HepG2 (cell line): ENCODE measurements around the gene OR6K6. TPM values are rescaled to one million over a fixed set of nuclear protein-coding genes. Genes with fewer than 3 reads are reported as not detected.

ENCODE experiments used
- ATAC-seq: fragments of 200-7000 bp; cut with Tn5 transposase; 3 replicates; pipeline ENCODE4 v1.9.1; 2020; ENCODE audit warnings: mild to moderate bottlenecking, moderate library complexity
- BruUV-seq: library from RNA; stranded (reverse); fragments of 400-500 nt; replicated peaks from 2 replicates; lab custom pipeline; 2021; lab: Mats Ljungman, UMichigan
- CTCF ChIA-PET: fragments of 300-600 bp; formaldehyde crosslinking; extraction: SDS; loops from one replicate; lab custom pipeline; 2021; ENCODE audit warnings: low total read pairs, inconsistent platforms, low intra/inter-chr PET ratio; lab: Yijun Ruan, JAX
- POLR2A ChIA-PET: fragments of 350-600 bp; sonication (Branson Sonifier 250); formaldehyde crosslinking; loops from one replicate; lab custom pipeline; 2020; ENCODE audit warnings: antibody characterized with exemption, inconsistent platforms; lab: Yijun Ruan, JAX
- DNase-seq: peaks from one replicate; pipeline ENCODE4 v3.0.0-alpha.2; 2015; ENCODE audit warnings: low spot score
- FAIRE-seq: peaks from 3 replicates; lab custom pipeline; 2011; peaks lifted over from hg19 to GRCh38; lab: Jason Lieb, UNC
- H2AFZ ChIP-seq: one replicate; pipeline ENCODE4 v1.6.1; 2011; ENCODE audit warnings: low read length, inconsistent platforms
- H3K27ac ChIP-seq: fragments of 300-600 bp; 3 replicates; pipeline ENCODE4 v1.8.0; 2011; ENCODE audit warnings: mixed run types, mild to moderate bottlenecking, mixed read lengths, low read length, inconsistent platforms; ENCODE audit not compliant: insufficient read depth; ENCODE audit errors: extremely low read length
- H3K27me3 ChIP-seq, 2 experiments: fragments of 200-600 bp in 1 of 2; 2 replicates in 1 of 2; 3 replicates in 1 of 2; pipeline versions ENCODE4 v1.6.0 to v1.8.0; 2011; ENCODE audit warnings: low read length in 2 of 2, mild to moderate bottlenecking in 2 of 2, moderate library complexity in 2 of 2, inconsistent platforms in 1 of 2; ENCODE audit not compliant: insufficient read depth in 2 of 2, control insufficient read depth in 1 of 2
- H3K36me3 ChIP-seq, 2 experiments: fragments of 200-600 bp in 1 of 2; replicated peaks in 1 of 2; 2 replicates in 1 of 2; 3 replicates in 1 of 2; pipeline versions ENCODE4 v1.5.1 to v1.8.0; 2011; ENCODE audit warnings: low read length in 2 of 2, inconsistent platforms in 1 of 2; ENCODE audit not compliant: insufficient read depth in 2 of 2, control insufficient read depth in 1 of 2
- H3K4me1 ChIP-seq: 2 replicates; pipeline ENCODE4 v1.5.1; 2012; ENCODE audit warnings: low read length, inconsistent platforms; ENCODE audit not compliant: insufficient read depth
- H3K4me2 ChIP-seq: 2 replicates; pipeline ENCODE4 v1.6.0; 2011; ENCODE audit warnings: low read depth, low read length, inconsistent platforms
- H3K4me3 ChIP-seq, 3 experiments: fragments of 200-600 bp in 1 of 3; sonication (generic), shearing (Covaris generic) in 1 of 3; replicated peaks in 1 of 3; 2 replicates each; pipeline ENCODE4 v1.5.1; 2011 to 2016; ENCODE audit warnings: low read length in 3 of 3, inconsistent platforms in 2 of 3, low read depth in 2 of 3, mild to moderate bottlenecking in 2 of 3, control low read depth in 1 of 3, mixed read lengths in 1 of 3; ENCODE audit not compliant: insufficient read depth in 1 of 3
- H3K79me2 ChIP-seq: one replicate; pipeline ENCODE4 v1.6.1; 2011; ENCODE audit warnings: low read length, inconsistent platforms; ENCODE audit not compliant: insufficient read depth
- H3K9ac ChIP-seq: 2 replicates; pipeline ENCODE4 v1.6.0; 2011; ENCODE audit warnings: mild to moderate bottlenecking, low read depth, low read length, inconsistent platforms; ENCODE audit not compliant: insufficient read depth
- H3K9me3 ChIP-seq: 2 replicates; pipeline ENCODE4 v1.5.1; 2012; ENCODE audit warnings: mild to moderate bottlenecking, low read length
- H4K20me1 ChIP-seq: 2 replicates; pipeline ENCODE4 v1.6.0; 2011; ENCODE audit warnings: inconsistent platforms, mild to moderate bottlenecking, low read length, moderate library complexity; ENCODE audit not compliant: insufficient read depth
- ATF1 ChIP-seq: IDR thresholded peaks from 2 replicates; pipeline ENCODE4 v1.6.1; 2016; ENCODE audit warnings: mild to moderate bottlenecking, control low read depth
- BCL6 ChIP-seq: IDR thresholded peaks from 2 replicates; pipeline ENCODE4 v1.6.1; 2016; ENCODE audit warnings: missing genetic modification reagents, missing compliant biosample characterization
- DPF2 ChIP-seq: sonication (generic); formaldehyde crosslinking; IDR thresholded peaks from 2 replicates; pipeline ENCODE4 v1.4.0; 2020; ENCODE audit warnings: mild to moderate bottlenecking, low read depth, missing genetic modification reagents, borderline replicate concordance
- ELF1 ChIP-seq: sonication (generic); formaldehyde crosslinking; IDR thresholded peaks from 2 replicates; pipeline ENCODE4 v1.4.0; 2020; ENCODE audit warnings: missing genetic modification reagents
- NFYB ChIP-seq: sonication (generic); formaldehyde crosslinking; IDR thresholded peaks from 2 replicates; pipeline ENCODE4 v1.4.0; 2020; ENCODE audit warnings: missing genetic modification reagents
- ZNF530 ChIP-seq: sonication (generic); formaldehyde crosslinking; IDR thresholded peaks from 2 replicates; pipeline ENCODE4 v1.5.0; 2020; ENCODE audit warnings: low read depth, mild to moderate bottlenecking, missing genetic modification reagents
- ZNF570 ChIP-seq: sonication (generic); formaldehyde crosslinking; IDR thresholded peaks from 2 replicates; pipeline ENCODE4 v1.4.0; 2020; ENCODE audit warnings: mild to moderate bottlenecking, missing genetic modification reagents, borderline replicate concordance
- ZSCAN21 ChIP-seq: sonication (generic); formaldehyde crosslinking; IDR thresholded peaks from 2 replicates; pipeline ENCODE4 v1.8.0; 2022; ENCODE audit warnings: mild to moderate bottlenecking, missing genetic modification reagents, moderate library complexity, borderline replicate concordance
- WGBS: methylation state at CpG from one replicate; pipeline ENCODE4 v1.1.6; 2017; ENCODE audit warnings: low lambda C conversion rate; 5-methylcytosine and 5-hydroxymethylcytosine counted together
- in situ Hi-C: cut with HindIII; loops from 2 replicates; pipeline ENCODE4 v1.10.0; 2017; ENCODE audit warnings: low pct_unique_long_range_greater_than_20kb; ENCODE audit not compliant: extremely low pct_ligation_motif_present
- intact Hi-C: fragments of 100-400 bp; cut with micrococcal nuclease; formaldehyde crosslinking; loops from one replicate; pipeline ENCODE4 v1.10.0; 2022; ENCODE audit not compliant: unreplicated experiment
- polyA plus RNA-seq, 8 experiments: library from polyadenylated mRNA; depleted of rRNA in 3 of 8; stranded (reverse) in 7 of 8; unstranded in 1 of 8; fragments of >200 nt; fragmentation: Illumina TruSeq in 4 of 8; extraction: Trizol in 4 of 8; gene quantifications; 2 replicates each; pipeline versions ENCODE4 v1.2.1 to v1.2.3, GENCODE V29; 2011 to 2016; ENCODE audit warnings: low read depth in 4 of 8, missing spikeins in 1 of 8, mixed read lengths in 1 of 8; ENCODE audit not compliant: insufficient read depth in 1 of 8
- total RNA-seq, 5 experiments: library from RNA; depleted of rRNA; stranded (reverse); fragments of >200 nt; fragmentation: Illumina TruSeq; extraction: Trizol; gene quantifications; 2 replicates each; pipeline ENCODE4 v1.2.3, GENCODE V29; 2016; ENCODE audit warnings: low read depth in 1 of 5
- TF ChIP-seq, protein P1 (sequence below), 2 experiments: sonication (generic) in 1 of 2; formaldehyde crosslinking in 1 of 2; IDR thresholded peaks; 2 replicates each; pipeline versions ENCODE4 v1.6.1 to v1.9.0; 2014 to 2022; ENCODE audit warnings: antibody characterized with exemption in 1 of 2, borderline replicate concordance in 1 of 2, inconsistent platforms in 1 of 2, low read depth in 1 of 2, missing genetic modification reagents in 1 of 2
- TF ChIP-seq, protein P2 (sequence below): fragments of 450-650 bp; IDR thresholded peaks from 2 replicates; pipeline ENCODE4 v1.6.1; 2017
- TF ChIP-seq, protein P3 (sequence below): sonication (generic); formaldehyde crosslinking; IDR thresholded peaks from 2 replicates; pipeline ENCODE4 v1.5.0; 2020; ENCODE audit warnings: missing genetic modification reagents, mild to moderate bottlenecking, borderline replicate concordance
- TF ChIP-seq, protein P4 (sequence below): sonication (generic); formaldehyde crosslinking; IDR thresholded peaks from 2 replicates; pipeline ENCODE4 v1.4.0; 2020; ENCODE audit warnings: mild to moderate bottlenecking, missing genetic modification reagents, borderline replicate concordance

The OR6K6 gene
- total and polyA plus RNA-seq, 2 of the 13 experiments (the other 11 are each of a cell fraction or from before 2014, with no cell fraction given), result not detected

DNA sequence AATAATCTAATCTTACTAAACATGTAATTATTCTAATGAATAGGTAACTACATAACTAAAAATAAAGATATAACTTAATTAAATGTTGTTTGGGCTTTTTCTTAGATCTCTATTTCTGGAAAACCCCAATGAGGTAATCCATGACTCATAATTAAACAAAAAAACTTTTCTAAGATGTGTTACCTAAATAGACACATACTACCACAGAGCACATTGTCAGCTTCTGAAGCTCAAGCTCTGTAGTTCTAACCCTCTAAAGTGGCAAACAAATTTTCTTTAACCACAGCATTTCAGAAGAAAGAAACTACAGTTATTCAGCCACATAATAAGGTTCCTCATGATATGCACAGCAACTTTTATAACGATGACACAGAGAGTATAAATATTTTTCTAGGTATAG is 38.2 kb upstream of the OR6K6 start:
- no peak for ATAC-seq
- Histone ChIP-seq H3K27me3 (no peaks in the 10 kb centered on the region), H3K79me2 (no peaks in the 10 kb centered on the region), H3K9me3 (no peaks in the 10 kb centered on the region), H3K4me3 (no peak overlapping the region), H4K20me1 (no peaks in the 10 kb centered on the region), H3K36me3 (no peaks in the 10 kb centered on the region), H3K4me1 (no peaks in the 10 kb centered on the region), H3K9ac (no peak overlapping the region), H2AFZ (no peak overlapping the region), H3K4me2 (no peak overlapping the region), H3K27ac (no peak overlapping the region)
- WGBS, result 0% methylated on average over 1 of the region's 1 CpG
- no peak for DNase-seq
- CTCF ChIA-PET, result no interaction called here
- no peak for FAIRE-seq
- intact Hi-C loops, result no loop called here
- BruUV-seq, result no TSS peak
- in situ Hi-C loops, result no loop called here
- POLR2A ChIA-PET, result no interaction called here
- TF ChIP-seq ATF1 (CRISPR knock-in tag) (no peak), BCL6 (CRISPR knock-in tag) (no peak), ZSCAN21 (CRISPR knock-in tag) (no peak), NFYB (CRISPR knock-in tag) (no peak), ELF1 (no peak), ZNF570 (no peak), ZNF530 (CRISPR knock-in tag) (no peak), DPF2 (no peak)
- TF ChIP-seq, protein P1, sequence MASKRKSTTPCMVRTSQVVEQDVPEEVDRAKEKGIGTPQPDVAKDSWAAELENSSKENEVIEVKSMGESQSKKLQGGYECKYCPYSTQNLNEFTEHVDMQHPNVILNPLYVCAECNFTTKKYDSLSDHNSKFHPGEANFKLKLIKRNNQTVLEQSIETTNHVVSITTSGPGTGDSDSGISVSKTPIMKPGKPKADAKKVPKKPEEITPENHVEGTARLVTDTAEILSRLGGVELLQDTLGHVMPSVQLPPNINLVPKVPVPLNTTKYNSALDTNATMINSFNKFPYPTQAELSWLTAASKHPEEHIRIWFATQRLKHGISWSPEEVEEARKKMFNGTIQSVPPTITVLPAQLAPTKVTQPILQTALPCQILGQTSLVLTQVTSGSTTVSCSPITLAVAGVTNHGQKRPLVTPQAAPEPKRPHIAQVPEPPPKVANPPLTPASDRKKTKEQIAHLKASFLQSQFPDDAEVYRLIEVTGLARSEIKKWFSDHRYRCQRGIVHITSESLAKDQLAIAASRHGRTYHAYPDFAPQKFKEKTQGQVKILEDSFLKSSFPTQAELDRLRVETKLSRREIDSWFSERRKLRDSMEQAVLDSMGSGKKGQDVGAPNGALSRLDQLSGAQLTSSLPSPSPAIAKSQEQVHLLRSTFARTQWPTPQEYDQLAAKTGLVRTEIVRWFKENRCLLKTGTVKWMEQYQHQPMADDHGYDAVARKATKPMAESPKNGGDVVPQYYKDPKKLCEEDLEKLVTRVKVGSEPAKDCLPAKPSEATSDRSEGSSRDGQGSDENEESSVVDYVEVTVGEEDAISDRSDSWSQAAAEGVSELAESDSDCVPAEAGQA (IDR thresholded peaks at IDR 0.05; ENCODE audit: low read depth), result no peak
- TF ChIP-seq, protein P1 (CRISPR knock-in tag; IDR thresholded peaks at IDR 0.05; ENCODE audit: borderline replicate concordance), result no peak
- TF ChIP-seq, protein P2, sequence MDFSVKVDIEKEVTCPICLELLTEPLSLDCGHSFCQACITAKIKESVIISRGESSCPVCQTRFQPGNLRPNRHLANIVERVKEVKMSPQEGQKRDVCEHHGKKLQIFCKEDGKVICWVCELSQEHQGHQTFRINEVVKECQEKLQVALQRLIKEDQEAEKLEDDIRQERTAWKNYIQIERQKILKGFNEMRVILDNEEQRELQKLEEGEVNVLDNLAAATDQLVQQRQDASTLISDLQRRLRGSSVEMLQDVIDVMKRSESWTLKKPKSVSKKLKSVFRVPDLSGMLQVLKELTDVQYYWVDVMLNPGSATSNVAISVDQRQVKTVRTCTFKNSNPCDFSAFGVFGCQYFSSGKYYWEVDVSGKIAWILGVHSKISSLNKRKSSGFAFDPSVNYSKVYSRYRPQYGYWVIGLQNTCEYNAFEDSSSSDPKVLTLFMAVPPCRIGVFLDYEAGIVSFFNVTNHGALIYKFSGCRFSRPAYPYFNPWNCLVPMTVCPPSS, result no peak
- TF ChIP-seq, protein P3, sequence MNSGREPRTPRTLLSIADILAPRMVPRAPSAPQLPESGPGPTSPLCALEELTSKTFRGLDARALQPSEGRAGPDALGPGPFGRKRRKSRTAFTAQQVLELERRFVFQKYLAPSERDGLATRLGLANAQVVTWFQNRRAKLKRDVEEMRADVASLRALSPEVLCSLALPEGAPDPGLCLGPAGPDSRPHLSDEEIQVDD (CRISPR knock-in tag), result no peak
- TF ChIP-seq, protein P4, sequence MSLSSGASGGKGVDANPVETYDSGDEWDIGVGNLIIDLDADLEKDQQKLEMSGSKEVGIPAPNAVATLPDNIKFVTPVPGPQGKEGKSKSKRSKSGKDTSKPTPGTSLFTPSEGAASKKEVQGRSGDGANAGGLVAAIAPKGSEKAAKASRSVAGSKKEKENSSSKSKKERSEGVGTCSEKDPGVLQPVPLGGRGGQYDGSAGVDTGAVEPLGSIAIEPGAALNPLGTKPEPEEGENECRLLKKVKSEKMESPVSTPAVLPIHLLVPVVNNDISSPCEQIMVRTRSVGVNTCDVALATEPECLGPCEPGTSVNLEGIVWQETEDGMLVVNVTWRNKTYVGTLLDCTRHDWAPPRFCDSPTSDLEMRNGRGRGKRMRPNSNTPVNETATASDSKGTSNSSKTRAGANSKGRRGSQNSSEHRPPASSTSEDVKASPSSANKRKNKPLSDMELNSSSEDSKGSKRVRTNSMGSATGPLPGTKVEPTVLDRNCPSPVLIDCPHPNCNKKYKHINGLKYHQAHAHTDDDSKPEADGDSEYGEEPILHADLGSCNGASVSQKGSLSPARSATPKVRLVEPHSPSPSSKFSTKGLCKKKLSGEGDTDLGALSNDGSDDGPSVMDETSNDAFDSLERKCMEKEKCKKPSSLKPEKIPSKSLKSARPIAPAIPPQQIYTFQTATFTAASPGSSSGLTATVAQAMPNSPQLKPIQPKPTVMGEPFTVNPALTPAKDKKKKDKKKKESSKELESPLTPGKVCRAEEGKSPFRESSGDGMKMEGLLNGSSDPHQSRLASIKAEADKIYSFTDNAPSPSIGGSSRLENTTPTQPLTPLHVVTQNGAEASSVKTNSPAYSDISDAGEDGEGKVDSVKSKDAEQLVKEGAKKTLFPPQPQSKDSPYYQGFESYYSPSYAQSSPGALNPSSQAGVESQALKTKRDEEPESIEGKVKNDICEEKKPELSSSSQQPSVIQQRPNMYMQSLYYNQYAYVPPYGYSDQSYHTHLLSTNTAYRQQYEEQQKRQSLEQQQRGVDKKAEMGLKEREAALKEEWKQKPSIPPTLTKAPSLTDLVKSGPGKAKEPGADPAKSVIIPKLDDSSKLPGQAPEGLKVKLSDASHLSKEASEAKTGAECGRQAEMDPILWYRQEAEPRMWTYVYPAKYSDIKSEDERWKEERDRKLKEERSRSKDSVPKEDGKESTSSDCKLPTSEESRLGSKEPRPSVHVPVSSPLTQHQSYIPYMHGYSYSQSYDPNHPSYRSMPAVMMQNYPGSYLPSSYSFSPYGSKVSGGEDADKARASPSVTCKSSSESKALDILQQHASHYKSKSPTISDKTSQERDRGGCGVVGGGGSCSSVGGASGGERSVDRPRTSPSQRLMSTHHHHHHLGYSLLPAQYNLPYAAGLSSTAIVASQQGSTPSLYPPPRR (CRISPR knock-in tag), result no peak
